ENCODE results near the gene AGAP2.
A peak's percentile ranks its signal among the peaks of the same experiment; 100 is the strongest.
"Not testable (repeated sequence)": the region's sequence is repeated elsewhere in the genome, so short reads cannot be mapped to it uniquely, and the experiment has no call there.

AGAP2 gene

GRCh38 chr12:57694459-57695019 lies 44.0 kb downstream of the AGAP2 start:
- DNase-seq (ENCODE audit: low read depth), result no peak

- peak; percentile 96 for DNase-seq (ENCODE audit: low read depth)
Observed at GRCh38 chr12:57693659-57694458, 44.7 kb downstream of the AGAP2 start, which contains the start of gene OS9. TSS of gene OS9 (plus strand) at chr12:57694132. CDS start at chr12:57694162, 30 bp downstream.

- no peak for DNase-seq (ENCODE audit: low read depth)
Observed at GRCh38 chr12:57693317-57693658, 45.3 kb downstream of the AGAP2 start.

GRCh38 chr12:57692500-57692899 lies 46.0 kb downstream of the AGAP2 start:
- DNase-seq (ENCODE audit: low read depth), result no peak

DNA sequence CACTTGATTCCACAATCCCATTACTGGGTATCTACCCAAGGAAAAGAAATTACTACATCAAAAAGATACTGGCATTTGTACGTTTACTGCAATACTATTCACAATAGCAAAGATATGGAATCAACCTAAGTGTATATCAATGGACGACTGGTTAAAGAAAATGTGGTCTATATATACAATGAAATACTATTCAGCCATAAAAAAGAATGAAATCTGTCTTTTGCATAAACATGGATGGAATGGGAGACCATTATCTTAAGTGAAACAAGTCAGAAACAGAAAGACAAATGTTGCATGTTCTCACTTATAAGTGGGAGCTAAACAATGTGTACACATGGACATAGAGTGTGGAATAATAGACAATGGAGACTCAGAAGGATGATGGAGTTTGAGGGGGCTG lies 49.6 kb downstream of the AGAP2 start:
- DNase-seq (ENCODE audit: low read depth), result no peak

DNA sequence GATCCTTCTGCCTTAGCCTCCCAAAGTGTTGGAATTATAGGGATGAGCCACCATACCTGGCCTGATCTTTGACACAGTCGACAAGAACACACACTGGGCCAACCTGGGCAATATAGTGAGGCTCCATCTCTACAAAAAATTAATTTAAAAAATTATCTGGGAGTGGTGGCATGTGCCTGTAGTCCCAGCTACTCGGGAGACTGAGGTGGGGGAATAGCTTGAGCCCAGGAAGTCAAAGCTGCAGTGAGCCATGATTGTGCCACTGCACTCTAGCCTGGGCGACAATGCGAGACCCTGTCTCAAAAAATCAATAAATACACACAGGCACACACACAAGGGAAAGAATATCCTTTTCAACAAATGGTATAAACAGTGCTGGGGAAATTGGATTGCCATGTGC lies 50.7 kb downstream of the AGAP2 start:
- DNase-seq (ENCODE audit: low read depth), result no peak

DNA sequence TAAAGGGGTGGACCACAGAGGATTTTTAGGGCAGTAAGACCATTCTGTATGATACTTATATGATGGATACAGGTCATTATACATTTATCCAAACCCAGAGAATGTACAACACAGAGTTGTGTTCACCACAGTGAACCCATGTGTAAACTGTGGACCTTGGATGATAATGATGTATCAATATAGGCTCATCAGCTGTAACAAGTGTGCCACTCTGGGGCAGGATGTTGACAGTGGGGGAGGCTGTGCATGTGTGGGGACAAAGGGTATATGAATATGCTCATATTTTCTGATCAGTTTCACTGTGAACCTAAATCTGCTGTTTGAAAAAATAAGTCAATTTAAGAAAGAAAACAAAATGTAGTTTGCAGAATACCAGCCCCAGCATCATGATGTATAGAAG lies 58.8 kb downstream of the AGAP2 start:
- no peak for DNase-seq (ENCODE audit: low read depth)

- DNase-seq (ENCODE audit: low read depth), result not testable (repeated sequence)
Observed at GRCh38 chr12:57677947-57678346, 60.6 kb downstream of the AGAP2 start.

DNA sequence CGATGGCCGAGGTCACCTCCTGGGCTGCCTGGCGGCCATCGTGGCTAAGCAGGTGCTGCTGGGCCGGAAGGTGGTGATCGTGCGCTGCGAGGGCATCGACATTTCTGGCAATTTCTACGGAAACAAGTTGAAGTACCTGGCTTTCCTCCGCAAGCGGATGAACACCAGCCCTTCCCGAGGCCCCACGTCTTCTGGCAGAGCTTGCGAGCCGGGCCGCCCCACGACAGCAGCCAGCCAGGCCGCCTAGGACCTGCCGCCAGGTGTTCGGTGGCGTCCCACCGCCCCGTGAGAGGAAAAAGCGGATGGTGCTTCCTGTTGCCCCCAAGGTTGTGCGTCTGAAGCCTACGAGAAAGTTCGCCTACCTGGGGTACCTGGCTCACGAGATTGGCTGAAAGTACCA lies 63.9 kb downstream of the AGAP2 start:
- DNase-seq (ENCODE audit: low read depth), result no peak
